Fibroblast of skin of right biceps (primary cell): ENCODE data around the gene PEX10.

Source experiments
- DNase-seq: peaks from one replicate; pipeline ENCODE4 v3.0.0-alpha.2; 2013

Gene PEX10

GRCh38 chr1:2384941-2385481, 27.4 kb downstream of the PEX10 start:
- DNase-seq = no peak

DNA sequence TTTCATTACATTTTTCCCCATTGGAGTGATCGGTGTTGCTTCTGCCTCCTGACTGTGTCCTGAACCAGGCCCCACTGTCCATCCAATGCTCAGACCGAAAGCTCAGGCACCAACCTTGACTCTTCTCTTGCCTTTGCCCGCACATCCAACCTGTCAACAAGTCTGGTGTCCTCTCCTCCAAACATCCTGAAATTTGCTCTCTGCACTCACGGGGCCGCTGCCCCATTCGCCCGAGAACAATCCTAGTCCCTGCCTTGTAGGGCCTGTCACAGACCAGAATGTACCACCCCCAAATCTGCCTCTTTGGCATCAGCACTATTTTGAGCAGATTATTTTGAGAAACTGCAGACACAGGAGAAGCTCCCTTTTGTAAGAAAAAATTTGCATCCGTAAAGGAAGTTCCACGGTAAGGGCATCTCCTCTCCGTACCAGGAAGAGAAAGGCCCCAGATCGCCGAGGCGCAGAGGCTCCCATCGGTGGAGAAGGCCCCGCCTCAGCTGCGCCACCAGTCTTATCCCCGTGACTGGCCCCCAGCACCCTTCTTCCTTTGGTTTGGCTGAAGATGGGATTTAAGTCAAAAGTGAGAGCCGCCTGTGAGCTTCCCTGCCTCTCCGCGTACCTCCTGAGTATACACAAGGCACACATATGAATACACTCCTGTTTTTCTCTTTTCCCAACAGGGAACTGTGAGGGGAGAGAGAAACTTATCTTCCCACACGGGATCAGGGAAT, 28.1 kb downstream of the PEX10 start:
- DNase-seq = no peak

DNA sequence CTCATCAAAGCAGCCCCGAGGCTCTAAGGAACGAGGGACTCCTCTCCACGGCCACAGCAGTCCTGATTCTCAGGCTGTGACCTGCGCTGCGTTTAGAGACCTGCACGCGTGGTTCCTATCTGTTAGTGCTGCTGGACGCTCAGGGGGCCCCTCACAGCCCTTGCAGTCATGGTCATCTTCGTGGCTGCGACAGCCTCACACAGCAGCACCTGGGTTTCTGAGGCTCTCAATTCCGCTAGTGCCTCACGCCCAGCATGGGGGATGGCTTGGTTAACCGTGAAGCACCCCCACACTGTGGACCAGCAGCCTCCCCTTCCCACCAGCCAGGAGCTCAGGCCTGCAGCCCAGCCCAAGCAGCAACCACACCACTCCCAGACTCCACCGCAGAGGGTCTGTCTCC, 28.8 kb downstream of the PEX10 start:
- DNase-seq = no peak

DNA sequence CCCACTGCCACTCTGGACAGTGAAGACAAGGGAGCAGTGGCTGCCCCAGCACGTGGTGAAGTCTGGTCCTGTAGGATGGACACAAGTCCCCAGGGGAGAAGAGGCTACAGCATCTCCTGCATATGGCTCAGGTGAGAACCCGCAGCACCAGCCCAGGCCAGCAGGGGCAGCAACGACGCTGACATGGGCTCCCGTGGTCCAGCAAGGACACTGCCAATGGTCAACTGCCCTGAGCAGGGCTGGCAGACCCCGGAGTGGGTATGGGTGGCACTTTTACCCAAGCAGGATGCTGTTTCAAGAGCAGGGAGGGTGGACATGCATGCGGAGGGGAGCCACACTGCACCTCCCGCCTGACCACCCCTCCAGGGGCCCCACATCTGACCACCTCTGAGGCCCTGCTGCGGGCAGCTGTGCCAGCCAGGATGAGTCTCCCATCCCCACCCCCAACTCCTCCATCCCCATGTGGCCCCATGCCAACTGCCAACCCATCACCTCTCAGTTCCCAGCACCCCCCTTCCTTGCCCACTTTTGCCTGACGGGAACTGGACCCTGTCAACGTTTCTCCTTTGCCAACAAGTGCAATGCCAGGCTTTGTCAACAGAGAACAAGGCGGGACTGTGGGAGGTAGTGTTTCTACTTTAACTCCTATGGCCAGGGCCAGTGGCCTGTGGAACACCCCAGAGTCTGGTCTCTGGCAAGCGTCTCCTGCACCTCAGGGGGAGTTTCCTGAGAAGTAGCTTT, 29.6 kb downstream of the PEX10 start:
- DNase-seq = peak; percentile 11

- DNase-seq = peak; percentile 67
These were observed 30.4 kb downstream of the PEX10 start for GRCh38 chr1:2381741-2382620.

DNA sequence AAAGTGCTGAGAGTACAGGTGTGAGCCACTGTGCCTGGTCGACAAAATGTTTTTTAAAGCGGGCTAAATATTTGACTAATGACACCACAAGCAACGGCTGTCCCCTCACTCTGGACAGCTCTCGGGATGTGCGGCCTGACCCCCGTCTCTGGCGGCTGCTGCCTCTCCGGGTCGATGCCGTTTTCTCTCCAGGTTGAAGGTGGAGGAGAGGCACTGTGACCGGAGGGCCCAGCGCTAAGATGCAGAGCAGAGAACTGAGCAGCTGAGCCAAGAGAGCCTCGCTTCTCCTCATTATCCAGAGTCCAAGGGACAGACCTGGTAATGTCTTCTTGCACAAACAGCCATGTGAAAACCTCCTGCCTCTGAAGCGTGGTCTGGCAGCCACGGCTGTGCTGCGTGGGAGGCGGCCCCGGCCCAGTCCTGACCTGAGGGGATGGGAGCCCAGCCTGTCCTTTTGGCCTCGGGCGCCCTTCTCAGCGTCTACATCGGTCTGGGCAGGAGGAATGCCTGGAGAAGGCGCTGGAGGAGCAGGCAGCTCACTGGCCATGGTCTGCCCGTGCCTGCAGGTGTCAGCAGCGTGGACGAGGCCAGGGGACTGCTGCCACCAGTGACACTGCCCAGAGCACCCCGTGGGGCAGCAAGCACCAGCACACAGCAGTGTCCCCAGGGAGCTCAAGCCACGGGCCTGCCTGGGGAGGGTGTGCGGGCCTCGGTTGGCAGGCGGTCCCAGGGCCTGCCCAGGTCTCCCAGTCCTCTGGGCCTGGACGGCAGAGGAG, 31.4 kb downstream of the PEX10 start:
- DNase-seq = no peak

DNA sequence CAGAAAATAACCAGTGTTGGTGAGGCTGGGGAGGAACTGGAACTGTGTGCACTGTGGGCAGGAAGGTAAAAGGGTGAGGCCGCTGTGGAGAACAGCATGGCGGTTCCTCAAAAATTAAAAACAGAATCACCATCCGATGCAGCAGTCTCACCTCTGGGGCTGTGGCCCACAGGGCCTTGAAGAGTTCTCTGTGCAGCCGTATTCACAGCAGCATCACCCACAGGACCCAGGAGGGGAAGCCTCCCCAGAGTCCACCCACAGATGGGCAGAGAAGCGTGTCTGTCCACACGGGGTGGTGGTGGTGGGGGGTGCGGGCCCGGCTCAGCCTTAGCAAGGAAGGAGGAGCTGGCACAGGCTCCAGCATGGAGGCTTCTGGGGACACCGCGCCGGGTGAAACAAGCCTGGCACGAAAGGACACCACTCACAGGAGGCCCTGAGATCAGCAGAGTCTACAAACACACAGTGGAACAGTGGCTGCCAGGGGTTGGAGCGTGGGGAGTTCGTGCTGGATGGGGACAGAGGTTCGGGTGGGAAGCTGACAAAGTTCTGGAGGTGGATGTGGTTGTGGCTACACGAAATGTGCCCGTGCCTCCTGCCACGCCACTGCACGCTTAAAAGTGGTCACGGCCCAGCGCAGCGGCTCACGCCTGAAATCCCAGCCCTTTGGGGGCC, 32.5 kb downstream of the PEX10 start:
- DNase-seq = no peak

GRCh38 chr1:2378956-2379732, 33.2 kb downstream of the PEX10 start:
- no peak for DNase-seq

GRCh38 chr1:2378441-2378851, 33.9 kb downstream of the PEX10 start:
- no peak for DNase-seq

- no peak for DNase-seq
These were observed 34.5 kb downstream of the PEX10 start for GRCh38 chr1:2377751-2378440.

- DNase-seq = no peak
These were observed 35.3 kb downstream of the PEX10 start for GRCh38 chr1:2376931-2377672.

DNA sequence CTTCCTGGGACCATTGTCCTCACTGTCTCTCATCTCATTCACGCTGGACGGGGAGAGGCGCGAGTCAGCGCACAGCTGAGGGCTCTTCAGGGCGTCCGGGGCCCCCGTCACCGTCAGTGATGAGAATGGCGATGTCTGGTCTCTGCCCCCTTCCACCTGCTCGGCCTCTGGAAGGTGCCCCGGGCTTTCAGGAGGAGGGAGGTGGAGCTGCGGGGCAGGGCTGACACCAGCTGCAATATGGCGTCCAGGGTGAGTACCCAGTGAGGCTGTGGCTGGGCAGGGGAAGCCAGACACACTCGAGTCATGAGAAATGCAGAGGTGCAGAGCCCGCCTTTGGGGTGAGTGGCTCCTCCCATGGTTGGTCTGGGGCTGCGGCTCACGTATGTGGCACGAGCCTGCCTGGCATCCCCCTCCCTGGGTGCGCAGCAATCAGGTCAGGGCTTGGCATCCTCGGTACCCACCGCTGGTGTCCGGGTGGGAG, 36.1 kb downstream of the PEX10 start:
- DNase-seq = no peak

- DNase-seq = no peak
These were observed 36.5 kb downstream of the PEX10 start for GRCh38 chr1:2375923-2376260.

DNA sequence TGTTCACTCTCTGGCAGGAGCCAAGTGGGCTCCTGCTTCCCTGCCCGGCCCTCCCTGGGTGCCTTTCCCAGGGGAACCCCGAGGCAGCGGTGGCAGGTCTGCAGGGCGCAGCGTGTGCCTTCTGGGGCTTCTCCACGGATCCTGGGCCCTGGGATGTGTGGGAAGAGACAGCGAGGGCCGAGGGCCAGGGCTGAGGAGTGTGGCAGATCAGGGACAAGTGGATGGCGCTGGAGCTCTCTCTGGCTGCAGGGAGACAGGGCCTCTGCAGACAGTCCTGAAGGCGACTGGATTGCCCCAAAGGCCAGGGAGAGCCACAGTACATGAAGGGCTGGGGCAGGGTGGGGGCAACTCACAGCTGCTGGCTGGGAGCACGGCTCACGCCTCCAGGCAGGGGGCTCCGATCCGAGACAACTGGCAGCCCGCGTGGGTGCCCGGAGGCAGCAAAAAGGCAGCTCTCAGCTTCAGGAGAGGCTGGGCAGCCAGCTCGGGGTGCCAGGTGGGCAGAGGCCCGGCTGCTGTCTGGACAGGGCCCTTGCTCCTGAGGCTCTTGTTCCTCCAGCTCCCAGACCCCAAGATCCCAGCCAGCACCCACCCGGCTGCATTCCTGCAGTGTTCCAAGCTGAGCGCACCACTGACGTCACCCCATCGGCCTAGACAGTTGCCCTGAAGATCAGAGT, 37.0 kb downstream of the PEX10 start:
- DNase-seq = no peak

DNA sequence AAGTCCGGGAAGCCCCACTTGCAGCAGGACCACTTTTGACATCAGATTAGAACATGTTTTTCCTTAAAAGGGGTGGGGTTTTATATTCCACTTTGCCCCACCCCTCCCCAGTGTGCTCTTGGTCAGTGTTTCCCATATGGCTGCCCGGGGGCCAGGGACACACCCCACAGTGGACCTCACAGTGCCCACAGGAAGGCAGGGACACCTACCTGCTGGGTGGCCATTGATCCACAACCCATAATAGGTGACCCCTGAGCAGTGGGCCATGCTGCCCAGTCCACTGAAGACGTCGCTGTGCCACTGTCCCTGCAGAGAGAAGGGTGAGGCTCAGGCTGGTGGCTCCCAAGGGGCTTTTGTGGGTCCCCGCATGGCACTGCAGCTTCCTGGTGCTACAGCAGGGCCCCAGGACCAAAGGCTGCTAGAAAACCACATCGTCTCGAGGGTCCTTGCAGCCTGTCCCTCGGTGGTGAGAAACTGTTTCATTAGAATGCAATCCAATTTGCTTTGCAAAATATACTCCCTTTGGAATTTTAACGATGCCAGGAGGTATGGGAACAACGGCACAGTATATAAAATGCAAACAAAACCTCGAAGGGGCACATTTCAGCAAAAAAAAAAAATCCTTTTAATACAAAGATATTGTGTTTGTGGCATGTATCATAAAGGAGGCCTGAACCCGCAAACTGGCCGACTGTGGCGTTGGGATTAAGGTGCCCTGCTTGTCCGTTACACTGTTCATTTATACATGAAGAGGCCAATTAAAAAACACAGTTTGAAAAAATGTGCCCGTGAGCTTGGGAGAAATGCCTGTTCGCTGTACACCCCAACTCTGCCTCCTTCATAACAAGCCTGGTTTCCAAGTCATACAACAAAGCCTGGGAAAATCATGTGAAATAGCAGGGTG, 37.9 kb downstream of the PEX10 start:
- DNase-seq = no peak

- DNase-seq = no peak
These were observed 38.7 kb downstream of the PEX10 start for GRCh38 chr1:2373551-2374251.
